SIG-M5 treated with dmso at 0.1 percent for 504 hours (cell line): ENCODE data around the gene MALRD1.

ENCODE experiments used
- DNase-seq: peaks from one replicate; lab custom pipeline; 2025; ENCODE audit not compliant: unreplicated experiment; lab: John Stamatoyannopoulos, UW

The MALRD1 gene

DNA sequence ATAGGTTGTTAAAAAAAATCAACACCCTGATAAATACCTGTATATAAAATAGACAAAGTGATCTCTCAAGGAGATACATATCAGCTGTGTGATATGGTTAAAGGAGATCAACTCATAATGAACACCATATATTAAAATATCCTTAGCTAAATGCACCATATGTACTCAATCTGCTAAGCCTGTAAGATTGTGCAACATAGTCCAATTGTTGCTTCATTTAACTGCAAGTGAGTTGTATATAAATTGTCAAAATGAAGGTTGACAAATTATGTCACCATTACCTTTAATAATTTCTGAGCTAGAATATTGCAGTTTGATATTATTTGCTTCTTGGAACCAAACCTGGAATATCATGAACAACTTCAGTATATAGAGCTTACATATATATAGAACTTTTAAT is 283.7 kb downstream of the MALRD1 start:
- DNase-seq, result no peak

DNA sequence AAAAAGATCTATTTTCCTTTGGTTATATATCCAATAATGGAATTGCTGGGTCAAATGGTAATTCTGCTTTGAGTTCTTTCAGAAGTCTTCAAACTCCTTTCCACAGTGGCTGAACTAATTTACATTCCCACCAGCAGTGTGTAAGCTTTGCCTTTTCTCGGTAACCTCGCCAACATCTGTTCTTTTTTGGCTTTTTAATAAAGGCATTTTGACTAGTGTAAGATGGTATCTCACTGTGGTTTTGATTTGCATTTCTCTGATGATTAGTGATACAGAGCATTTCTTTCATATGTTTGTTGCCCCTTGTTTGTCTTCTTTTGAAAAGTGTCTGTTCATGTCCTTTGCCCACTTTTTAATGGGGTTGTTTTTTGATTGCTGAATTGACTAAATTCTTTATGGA is 285.0 kb downstream of the MALRD1 start:
- DNase-seq, result no peak

- no peak for DNase-seq
Observed at GRCh38 chr10:19347621-19348020, 299.0 kb downstream of the MALRD1 start.

DNA sequence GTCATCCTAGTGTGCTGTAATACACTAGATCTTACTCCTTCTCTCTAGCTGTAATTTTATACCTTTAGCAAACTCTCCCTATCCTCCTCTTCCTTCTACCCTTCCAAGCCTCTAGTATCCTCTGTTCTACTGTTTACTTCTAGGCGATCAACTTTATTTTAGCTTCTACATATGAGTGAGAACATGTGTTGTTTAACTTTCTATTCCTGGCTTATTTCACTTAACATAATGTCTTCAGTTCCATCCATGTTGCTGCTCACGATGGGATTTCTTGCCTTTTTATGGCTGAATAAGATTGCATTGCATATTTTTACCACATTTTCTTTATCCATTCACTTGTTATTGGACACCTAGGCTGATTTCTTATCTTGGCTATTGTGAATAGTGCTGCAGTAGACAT is 318.6 kb downstream of the MALRD1 start:
- no peak for DNase-seq

GRCh38 chr10:19373988-19374387 is 325.4 kb downstream of the MALRD1 start:
- DNase-seq, result no peak

- no peak for DNase-seq
Observed at GRCh38 chr10:19385846-19386450, 337.3 kb downstream of the MALRD1 start.

DNA sequence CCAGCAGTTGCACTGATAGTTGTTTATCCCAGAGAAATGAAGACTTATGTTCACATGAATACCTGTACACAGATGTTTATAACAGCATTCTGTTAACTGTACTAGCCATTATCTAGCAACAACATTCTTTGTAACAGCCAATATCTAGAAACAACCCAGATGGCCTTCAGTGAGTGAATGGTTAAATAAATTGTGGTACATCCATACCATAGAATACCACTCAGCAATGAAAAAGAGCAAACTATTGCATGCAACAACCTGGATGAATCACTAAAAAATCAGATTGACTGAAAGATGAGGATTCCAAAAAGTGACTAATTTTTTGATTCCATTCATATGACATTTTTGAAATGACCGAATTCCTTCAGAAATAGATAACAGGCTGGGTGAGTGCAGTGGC is 360.3 kb downstream of the MALRD1 start:
- DNase-seq, result no peak

DNA sequence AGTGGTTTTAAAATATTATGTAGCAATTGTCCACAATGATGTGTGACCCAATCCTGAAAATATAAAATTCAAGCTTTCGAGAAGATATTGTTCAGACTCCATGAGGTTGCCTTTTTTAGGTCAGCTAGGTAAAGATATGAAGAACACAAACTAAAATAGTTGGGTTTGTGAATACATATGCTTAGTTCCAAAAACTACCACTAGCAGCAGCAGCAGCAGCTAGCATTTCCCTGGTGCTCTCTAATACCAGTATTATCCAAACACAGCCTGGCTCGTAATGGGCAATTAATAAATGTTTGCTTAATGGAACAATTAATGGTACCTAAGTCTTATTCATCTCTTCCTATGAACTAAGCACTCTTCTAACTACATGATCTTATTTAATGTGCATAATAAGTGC is 362.5 kb downstream of the MALRD1 start:
- DNase-seq, result no peak

DNA sequence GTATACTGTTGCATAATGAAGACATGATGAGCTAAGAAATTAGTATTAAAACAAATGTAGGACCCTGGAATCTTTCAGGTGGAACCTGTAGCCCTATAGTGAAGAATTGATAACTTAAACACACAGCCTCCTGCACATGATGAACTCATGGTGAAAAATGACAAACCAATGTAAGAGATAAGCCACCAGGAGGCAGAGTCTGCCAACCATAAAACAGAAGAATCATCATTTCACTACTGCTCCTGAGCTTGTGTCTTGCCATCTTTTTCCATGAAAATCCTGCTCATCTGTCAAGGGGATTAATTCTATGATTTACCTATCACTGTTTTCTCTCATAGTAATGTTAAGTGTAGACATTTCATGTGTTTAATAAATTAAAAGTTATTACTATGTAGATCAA is 363.9 kb downstream of the MALRD1 start:
- peak; percentile 22 for DNase-seq

- DNase-seq, result no peak
Observed at GRCh38 chr10:19416164-19416563, 367.6 kb downstream of the MALRD1 start.

DNA sequence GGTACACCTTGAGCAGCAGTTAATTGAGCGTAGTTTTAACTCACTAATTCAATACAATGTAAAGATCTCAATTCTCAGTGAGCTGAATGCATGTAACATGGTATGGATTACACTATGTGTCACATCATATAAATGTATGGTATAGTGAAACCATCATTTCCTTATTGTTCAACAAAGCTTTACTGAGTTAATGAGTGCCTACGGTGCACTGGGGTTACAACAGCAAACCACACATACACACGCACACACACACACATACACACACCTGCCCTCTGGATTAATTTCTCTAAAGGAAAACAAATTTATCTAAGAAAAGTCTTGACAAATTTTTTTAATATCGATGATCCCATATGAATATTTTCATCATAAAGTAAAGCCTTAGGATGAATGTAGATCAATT is 369.1 kb downstream of the MALRD1 start:
- no peak for DNase-seq

GRCh38 chr10:19421674-19422073 is 373.1 kb downstream of the MALRD1 start:
- DNase-seq, result no peak

- DNase-seq, result no peak
Observed at GRCh38 chr10:19426034-19426433, 377.4 kb downstream of the MALRD1 start.

DNA sequence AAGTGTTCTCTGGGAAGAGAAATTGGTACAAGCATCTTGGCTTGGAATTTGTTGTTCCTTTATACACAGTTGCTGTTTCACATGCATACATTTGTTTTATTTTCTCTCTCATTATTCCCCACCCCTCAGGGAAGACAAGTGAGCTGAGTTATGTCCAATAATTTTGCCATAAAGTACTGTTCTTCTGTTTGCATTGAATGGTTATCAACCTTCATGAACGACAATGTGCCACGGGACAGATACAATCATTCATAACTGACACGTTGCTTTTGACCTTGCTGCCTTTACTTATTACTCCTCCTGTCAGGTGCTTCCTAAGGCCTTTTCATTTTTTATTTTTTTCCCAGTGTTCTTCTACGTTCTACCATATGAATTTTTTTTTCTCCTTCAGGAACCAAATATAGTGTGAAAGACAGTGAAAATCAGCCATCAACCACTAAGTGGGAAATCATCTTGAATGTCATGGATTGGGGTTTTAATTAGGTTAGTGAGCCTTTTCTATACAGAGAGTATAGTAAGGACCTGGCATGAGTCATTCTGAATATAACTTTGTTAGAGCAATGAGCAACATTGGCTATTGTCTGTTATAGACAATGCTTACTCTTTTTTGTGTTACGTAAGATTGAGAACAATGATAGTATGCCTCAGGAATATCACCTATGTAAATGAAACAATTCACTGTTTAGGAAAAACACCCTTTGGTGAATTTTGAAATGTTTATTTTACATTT is 383.2 kb downstream of the MALRD1 start:
- no peak for DNase-seq

- DNase-seq, result no peak
Observed at GRCh38 chr10:19449860-19450259, 401.3 kb downstream of the MALRD1 start.

GRCh38 chr10:19451356-19451755 is 402.8 kb downstream of the MALRD1 start:
- no peak for DNase-seq

- no peak for DNase-seq
Observed at GRCh38 chr10:19451937-19452336, 403.3 kb downstream of the MALRD1 start.

GRCh38 chr10:19453967-19454366 is 405.4 kb downstream of the MALRD1 start:
- no peak for DNase-seq

DNA sequence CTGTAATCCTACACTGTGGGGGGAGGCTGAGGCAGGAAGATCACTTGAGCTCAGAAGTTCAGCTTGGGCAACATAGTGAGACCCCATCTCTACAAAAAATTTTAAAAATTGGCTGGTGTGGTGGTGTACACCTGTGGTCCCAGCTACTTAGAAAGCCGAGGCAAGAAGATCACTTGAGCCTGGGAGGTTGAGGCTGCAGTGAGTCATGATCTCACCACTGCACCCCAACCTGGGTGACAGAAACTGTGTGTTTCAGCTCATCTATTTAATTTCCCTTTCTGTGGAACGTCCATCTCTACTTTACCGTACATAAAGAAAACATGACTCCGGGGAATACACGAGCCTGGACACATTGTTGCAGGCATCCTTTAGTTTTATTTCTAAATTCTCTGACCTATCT is 413.0 kb downstream of the MALRD1 start:
- DNase-seq, result no peak

DNA sequence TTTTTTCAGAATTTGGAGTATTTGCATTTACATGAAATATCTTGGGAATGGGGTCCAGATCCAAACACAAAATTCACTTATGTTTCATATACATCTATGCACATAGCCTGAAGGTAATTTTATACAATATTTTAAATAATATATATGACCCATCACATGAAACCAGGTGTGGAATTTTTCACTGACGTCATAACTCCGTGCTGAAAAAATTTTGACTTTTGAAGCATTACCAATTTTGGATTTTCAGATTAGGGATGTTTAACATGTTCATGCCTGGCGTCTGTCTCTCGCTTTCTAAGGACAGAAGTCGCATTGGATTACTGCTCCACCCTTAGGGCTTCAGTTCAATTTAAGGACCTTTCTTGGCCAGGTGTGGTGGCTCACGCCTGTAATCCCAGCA is 418.1 kb downstream of the MALRD1 start:
- no peak for DNase-seq

GRCh38 chr10:19468413-19468812 is 419.8 kb downstream of the MALRD1 start:
- no peak for DNase-seq

DNA sequence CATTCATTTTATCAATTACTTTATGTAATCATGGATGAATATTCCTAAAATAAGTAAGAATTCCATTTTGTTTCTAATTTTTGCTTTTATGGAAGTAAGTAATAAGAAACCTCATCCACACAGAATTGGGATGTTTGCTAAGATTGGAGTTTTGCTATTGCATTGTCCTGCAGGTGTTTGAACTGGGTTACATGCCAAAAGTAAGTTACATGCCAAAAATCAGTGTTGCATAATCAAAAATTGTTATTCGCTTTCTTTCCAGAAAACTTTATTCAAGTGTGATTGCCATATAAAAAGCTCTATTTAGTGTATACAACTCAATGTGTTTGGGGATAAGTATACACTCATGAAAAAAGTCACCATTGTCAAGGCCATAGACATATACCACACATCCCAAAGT is 420.9 kb downstream of the MALRD1 start:
- DNase-seq, result no peak

DNA sequence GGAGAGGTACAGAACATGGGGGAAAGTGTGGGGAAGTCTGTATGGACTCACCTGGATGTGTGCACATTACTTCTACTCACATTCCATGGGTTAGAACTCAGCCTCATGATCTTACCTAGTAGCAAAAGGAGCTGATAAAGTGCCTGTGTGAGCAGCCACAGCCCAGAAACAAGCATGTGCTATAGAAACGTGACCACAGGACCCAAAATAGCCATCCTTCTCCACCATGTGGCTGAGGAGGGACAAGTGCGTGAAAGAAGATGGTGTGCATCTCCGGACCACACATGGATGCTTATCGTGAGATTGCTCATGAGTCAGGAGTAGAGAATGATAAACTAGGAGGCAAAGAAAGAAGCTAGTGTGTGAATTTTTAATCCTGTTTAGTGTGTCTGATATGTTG is 431.3 kb downstream of the MALRD1 start:
- DNase-seq, result no peak
